Esophagus muscularis mucosa (tissue), 4 donors: ENCODE results near the gene SMIM13. TPM values are rescaled to one million over a fixed set of nuclear protein-coding genes. Genes with fewer than 3 reads are reported as not detected.
A peak's percentile ranks its signal among the peaks of the same experiment; 100 is the strongest.

Experiments
- DNase-seq: peaks from one replicate; pipeline ENCODE4 v3.0.0-alpha.2; 2017; ENCODE audit errors: extremely low spot score
- H3K27ac ChIP-seq, 4 donors: fragments of 200-600 bp; sonication (generic); replicated peaks in 1 of 4; 1 replicate in 3 of 4; 2 replicates in 1 of 4; pipeline ENCODE4 v1.5.1; 2016 to 2019; ENCODE audit warnings: mild to moderate bottlenecking in 1 of 4
- H3K27me3 ChIP-seq, 4 donors: fragments of 200-600 bp; sonication (generic); one replicate each; pipeline versions ENCODE4 v1.5.1 to v1.6.0; 2016 to 2019
- H3K36me3 ChIP-seq, 4 donors: fragments of 200-600 bp; sonication (generic); one replicate each; pipeline ENCODE4 v1.5.1; 2016 to 2019
- H3K4me1 ChIP-seq, 4 donors: fragments of 200-600 bp; sonication (generic); one replicate each; pipeline ENCODE4 v1.5.1; 2016 to 2019
- H3K4me3 ChIP-seq, 4 donors: fragments of 200-600 bp; sonication (generic); 1 replicate in 2 of 4; 2 replicates in 2 of 4; pipeline ENCODE4 v1.5.1; 2016 to 2019; ENCODE audit warnings: mild to moderate bottlenecking in 4 of 4, moderate library complexity in 1 of 4
- H3K9me3 ChIP-seq, 4 donors: fragments of 200-600 bp; sonication (generic); 1 replicate in 3 of 4; 2 replicates in 1 of 4; pipeline ENCODE4 v1.5.1; 2016 to 2019
- EP300 ChIP-seq: sonication (generic); formaldehyde crosslinking; IDR thresholded peaks from one replicate; pipeline ENCODE4 v1.6.1; 2017; ENCODE audit warnings: antibody characterized with exemption
- POLR2A ChIP-seq: fragments of 450-650 bp; IDR thresholded peaks from one replicate; pipeline ENCODE4 v1.6.1; 2017; ENCODE audit warnings: antibody characterized with exemption, moderate library complexity, mild to moderate bottlenecking, low read depth
- POLR2AphosphoS5 ChIP-seq, 2 donors: sonication (generic); formaldehyde crosslinking; IDR thresholded peaks; one replicate each; pipeline ENCODE4 v1.6.1; 2017; ENCODE audit warnings: antibody characterized with exemption in 2 of 2
- whole genome bisulfite sequencing: methylation state at CpG from one replicate; pipeline ENCODE4 v1.1.5; 2018; 5-methylcytosine and 5-hydroxymethylcytosine counted together
- intact Hi-C: fragments of 100-400 bp; cut with DNase I; formaldehyde crosslinking; loops from one replicate; pipeline ENCODE4 v1.15.1; 2023
- total RNA-seq, 4 donors: library from RNA; depleted of rRNA; stranded (reverse); fragments of >200 nt; gene quantifications; one replicate each; pipeline versions ENCODE4 v1.1.0 to v1.2.1, GENCODE V29; 2016
- TF ChIP-seq, protein P1 (sequence below), 3 experiments: fragments of 200-600 bp in 2 of 3; fragments of 450-650 bp in 1 of 3; sonication (generic) in 2 of 3; IDR thresholded peaks; one replicate each; pipeline ENCODE4 v1.5.1; 2017 to 2019; ENCODE audit warnings: antibody characterized with exemption in 3 of 3, mild to moderate bottlenecking in 2 of 3, moderate library complexity in 1 of 3

The SMIM13 gene
- total RNA-seq, 4 donors from 2014 or later = 9.3 to 15.2 (median 12.0) TPM

DNA sequence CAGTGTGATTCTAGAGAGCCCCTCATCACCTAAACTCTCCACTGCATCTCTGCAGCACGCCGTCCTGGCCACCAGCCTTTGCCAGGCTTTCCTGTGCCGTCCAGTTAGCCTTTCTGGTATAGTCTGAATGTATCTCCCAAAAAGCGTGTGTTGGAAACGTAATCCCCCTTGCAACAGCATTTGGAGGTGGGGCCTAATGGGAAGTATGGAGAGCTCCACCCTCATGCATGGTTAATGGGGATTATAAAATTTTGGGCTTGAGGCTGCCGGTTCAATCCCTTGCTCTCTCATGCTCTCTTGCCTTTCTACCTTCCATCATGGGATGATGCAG is 85.4 kb downstream of the SMIM13 start:
- no peak for TF ChIP-seq POLR2AphosphoS5 (IDR thresholded peaks at IDR 0.05)
- TF ChIP-seq EP300 = no peak
- Histone ChIP-seq H3K4me3 (no peak overlapping the region), H3K4me1 (no peaks in the 10 kb centered on the region), H3K36me3 (peaks cover 0 to 15% (median 2%) of the 10 kb centered on the region in 4 donors), H3K27me3 (no peaks in the 10 kb centered on the region), H3K9me3 (no peaks in the 10 kb centered on the region), H3K27ac (no peak overlapping the region)
- no peak for DNase-seq
- intact Hi-C loops = no loop called here
- 97% methylated on average over 6 of the region's 6 CpGs for WGBS

DNA sequence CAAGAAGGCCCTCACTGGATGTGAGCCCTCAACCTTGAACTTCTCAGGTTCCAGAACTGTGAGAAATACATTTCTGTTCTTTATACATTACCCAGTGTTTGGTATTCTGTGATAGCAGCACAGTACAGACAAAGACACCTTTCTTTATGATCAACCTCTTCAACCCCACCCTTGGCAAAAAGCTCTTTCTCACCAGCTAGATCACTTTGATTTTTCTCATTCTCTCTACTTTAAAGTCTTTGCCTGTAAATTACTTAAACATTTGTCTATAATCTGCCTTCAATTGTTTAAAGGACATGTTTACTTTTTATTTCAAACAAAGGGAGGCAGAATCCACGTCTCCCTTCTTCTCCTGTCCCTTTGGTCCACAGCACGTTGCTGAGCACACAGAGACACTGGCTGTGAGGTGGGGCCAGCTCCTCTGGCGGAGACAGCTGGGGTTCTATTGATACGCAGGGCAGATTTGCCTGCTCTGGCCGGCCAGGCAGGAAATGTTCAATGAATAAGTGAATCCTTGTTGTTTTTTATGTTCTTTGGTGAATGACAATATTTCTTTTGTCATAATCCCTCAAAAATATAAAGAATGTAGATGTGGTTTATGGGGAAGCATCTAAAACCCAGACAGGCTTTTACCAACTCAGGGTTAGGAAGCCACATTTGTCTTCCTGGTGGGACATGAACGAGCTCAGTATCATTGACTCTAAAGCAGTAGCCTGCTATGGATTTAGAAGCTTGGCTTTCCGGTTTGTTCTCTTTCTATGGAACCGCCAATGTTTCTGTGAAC is 86.0 kb downstream of the SMIM13 start:
- H3K36me3 ChIP-seq = peaks cover 0 to 20% (median 8%) of the 10 kb centered on the region in 4 donors
- WGBS = 70% methylated on average over 8 of the region's 8 CpGs
- no peak overlapping the region for H3K4me3 ChIP-seq
- no peak for DNase-seq
- no peak overlapping the region for H3K27ac ChIP-seq
- H3K9me3 ChIP-seq = no peaks in the 10 kb centered on the region
- no peaks in the 10 kb centered on the region for H3K4me1 ChIP-seq
- no peaks in the 10 kb centered on the region for H3K27me3 ChIP-seq
- TF ChIP-seq POLR2A (no peak), EP300 (no peak), POLR2AphosphoS5 (IDR thresholded peaks at IDR 0.05) (no peak)
- TF ChIP-seq, protein P1, sequence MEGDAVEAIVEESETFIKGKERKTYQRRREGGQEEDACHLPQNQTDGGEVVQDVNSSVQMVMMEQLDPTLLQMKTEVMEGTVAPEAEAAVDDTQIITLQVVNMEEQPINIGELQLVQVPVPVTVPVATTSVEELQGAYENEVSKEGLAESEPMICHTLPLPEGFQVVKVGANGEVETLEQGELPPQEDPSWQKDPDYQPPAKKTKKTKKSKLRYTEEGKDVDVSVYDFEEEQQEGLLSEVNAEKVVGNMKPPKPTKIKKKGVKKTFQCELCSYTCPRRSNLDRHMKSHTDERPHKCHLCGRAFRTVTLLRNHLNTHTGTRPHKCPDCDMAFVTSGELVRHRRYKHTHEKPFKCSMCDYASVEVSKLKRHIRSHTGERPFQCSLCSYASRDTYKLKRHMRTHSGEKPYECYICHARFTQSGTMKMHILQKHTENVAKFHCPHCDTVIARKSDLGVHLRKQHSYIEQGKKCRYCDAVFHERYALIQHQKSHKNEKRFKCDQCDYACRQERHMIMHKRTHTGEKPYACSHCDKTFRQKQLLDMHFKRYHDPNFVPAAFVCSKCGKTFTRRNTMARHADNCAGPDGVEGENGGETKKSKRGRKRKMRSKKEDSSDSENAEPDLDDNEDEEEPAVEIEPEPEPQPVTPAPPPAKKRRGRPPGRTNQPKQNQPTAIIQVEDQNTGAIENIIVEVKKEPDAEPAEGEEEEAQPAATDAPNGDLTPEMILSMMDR (IDR thresholded peaks at IDR 0.05) = no peak
- intact Hi-C loops = no loop called here

DNA sequence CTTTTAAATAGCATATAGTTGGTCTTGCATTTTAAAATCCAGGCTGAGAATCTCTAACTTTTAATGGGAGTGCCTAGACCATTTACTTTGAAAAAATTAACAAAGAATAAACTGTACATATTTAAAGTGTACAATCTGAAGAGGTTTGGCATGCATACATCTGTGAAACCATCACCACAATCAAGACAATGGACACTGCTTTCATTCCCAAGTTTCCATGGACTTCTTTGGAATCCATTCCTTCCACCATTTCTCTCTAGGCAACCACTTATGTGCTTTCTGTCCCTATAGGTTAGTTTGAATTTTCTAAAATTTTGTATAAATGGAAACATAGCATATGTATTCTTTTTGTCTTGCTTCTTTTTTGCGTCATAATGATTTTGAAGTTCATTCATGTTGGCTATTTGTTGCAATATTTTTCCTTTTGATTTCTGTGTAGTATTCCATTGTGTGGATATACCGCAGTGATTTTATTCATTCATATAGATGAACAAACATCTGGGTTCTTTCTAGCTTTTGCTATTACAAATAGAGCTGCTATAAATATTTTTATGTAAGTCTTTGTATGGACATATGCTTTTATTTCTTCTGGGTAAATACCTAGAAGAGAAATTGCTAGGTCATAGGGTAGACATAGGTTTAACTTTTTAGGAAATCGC is 88.0 kb downstream of the SMIM13 start:
- peaks cover under 1 to 40% (median 21%) of the 10 kb centered on the region in 4 donors for H3K36me3 ChIP-seq
- no peaks in the 10 kb centered on the region for H3K4me1 ChIP-seq
- intact Hi-C loops = no loop called here
- no peak for DNase-seq
- H3K4me3 ChIP-seq = no peak overlapping the region
- H3K27ac ChIP-seq = no peak overlapping the region
- no peaks in the 10 kb centered on the region for H3K9me3 ChIP-seq
- TF ChIP-seq, protein P1 (IDR thresholded peaks at IDR 0.05) = no peak
- no peak for TF ChIP-seq POLR2AphosphoS5 (IDR thresholded peaks at IDR 0.05)
- TF ChIP-seq POLR2A = no peak
- TF ChIP-seq EP300 = no peak
- 98% methylated on average over 3 of the region's 3 CpGs for WGBS
- no peaks in the 10 kb centered on the region for H3K27me3 ChIP-seq

DNA sequence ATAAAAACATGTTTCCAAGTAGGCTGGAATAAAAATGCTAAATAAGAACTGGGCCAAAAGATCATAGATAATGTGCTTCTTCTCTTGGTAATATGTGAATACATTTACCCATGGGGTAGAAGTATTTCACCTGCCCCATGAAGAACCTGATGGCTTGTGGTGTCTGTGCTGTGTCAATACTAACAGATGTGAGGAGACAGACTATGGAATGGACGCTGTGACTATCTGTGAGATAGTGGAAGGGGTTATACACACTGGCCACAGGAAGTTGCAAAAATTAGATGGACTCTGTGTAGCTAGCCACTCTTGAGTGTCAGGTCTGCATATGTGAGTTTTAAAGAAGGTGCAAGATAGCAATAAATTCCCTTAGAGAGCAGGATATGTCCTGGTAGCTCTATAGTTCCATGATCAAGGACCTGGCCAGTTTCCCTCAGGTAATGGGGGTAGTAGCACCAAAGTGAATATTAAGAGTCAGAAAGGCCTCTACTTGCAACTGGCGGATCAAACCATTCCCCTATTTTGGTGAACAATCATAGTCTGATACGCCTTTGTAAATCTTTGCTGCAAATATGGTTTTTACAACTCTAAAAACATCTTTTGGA is 90.2 kb downstream of the SMIM13 start:
- H3K4me3 ChIP-seq = no peak overlapping the region
- TF ChIP-seq, protein P1 (IDR thresholded peaks at IDR 0.05) = no peak
- TF ChIP-seq EP300 = no peak
- no peak for TF ChIP-seq POLR2AphosphoS5 (IDR thresholded peaks at IDR 0.05)
- H3K27me3 ChIP-seq = no peaks in the 10 kb centered on the region
- peaks cover 15 to 63% (median 38%) of the 10 kb centered on the region in 4 donors for H3K36me3 ChIP-seq
- no peaks in the 10 kb centered on the region for H3K9me3 ChIP-seq
- DNase-seq = peak; percentile 42
- no peak overlapping the region for H3K27ac ChIP-seq
- 88% methylated on average over 3 of the region's 3 CpGs for WGBS
- intact Hi-C loops = no loop called here
- H3K4me1 ChIP-seq = no peaks in the 10 kb centered on the region

DNA sequence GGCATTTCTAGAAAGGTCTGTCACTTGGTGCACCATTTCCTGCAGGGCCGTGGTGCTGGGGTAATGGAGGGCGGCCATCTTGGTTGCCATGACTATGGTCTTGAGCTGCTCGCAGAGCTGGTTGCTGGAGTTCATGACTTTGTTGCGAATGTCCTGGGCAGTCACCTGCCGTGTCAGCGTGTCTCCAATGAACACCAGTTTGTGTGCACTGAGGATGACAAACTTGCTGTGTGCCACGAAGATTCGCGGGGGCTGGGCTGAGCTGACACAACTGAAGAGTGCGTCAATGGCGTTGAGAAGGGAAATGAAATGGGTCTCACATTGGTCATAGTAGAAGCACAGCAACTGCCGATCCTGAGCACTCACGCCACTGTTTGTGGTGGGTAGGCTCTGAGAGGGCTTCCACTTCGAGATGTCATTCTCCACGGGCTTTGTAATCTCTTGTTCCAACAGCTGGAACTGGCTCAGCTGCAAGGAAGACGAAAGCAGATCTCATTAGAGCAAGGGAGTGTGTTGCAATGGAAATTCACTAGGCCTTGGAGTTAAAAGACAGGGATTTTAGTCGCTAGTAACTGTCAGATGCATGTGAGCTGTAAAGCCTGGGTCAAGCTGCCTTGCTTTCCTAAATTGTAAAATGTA is 91.7 kb downstream of the SMIM13 start:
- Histone ChIP-seq H3K4me3 (no peak overlapping the region), H3K27ac (no peak overlapping the region), H3K27me3 (no peaks in the 10 kb centered on the region), H3K36me3 (peaks cover 29 to 77% (median 52%) of the 10 kb centered on the region in 4 donors), H3K4me1 (no peaks in the 10 kb centered on the region), H3K9me3 (no peaks in the 10 kb centered on the region)
- peak; percentile 57 for DNase-seq
- 89% methylated on average over 17 of the region's 17 CpGs for WGBS
- intact Hi-C loops = no loop called here
- TF ChIP-seq EP300 (no peak), POLR2AphosphoS5 (IDR thresholded peaks at IDR 0.05) (no peak)
